M059J (cell line): ENCODE results near the gene PPHLN1. TPM values are rescaled to one million over a fixed set of nuclear protein-coding genes. Genes with fewer than 3 reads are reported as not detected.

Source experiments
- DNase-seq: peaks from one replicate; pipeline ENCODE4 v3.0.0-alpha.2; 2012; ENCODE audit warnings: low read depth
- total RNA-seq: library from RNA; depleted of rRNA; stranded (reverse); fragments of >200 nt; shearing (Covaris generic); gene quantifications from 2 replicates; pipeline ENCODE4 v1.2.3, GENCODE V29; 2014; rRNA removed

The PPHLN1 gene
- total RNA-seq, 1 experiment from 2014 or later: 93.1 TPM

- DNase-seq: no peak
Measured at GRCh38 chr12:42482041-42482747, 156.2 kb downstream of the PPHLN1 start.

DNA sequence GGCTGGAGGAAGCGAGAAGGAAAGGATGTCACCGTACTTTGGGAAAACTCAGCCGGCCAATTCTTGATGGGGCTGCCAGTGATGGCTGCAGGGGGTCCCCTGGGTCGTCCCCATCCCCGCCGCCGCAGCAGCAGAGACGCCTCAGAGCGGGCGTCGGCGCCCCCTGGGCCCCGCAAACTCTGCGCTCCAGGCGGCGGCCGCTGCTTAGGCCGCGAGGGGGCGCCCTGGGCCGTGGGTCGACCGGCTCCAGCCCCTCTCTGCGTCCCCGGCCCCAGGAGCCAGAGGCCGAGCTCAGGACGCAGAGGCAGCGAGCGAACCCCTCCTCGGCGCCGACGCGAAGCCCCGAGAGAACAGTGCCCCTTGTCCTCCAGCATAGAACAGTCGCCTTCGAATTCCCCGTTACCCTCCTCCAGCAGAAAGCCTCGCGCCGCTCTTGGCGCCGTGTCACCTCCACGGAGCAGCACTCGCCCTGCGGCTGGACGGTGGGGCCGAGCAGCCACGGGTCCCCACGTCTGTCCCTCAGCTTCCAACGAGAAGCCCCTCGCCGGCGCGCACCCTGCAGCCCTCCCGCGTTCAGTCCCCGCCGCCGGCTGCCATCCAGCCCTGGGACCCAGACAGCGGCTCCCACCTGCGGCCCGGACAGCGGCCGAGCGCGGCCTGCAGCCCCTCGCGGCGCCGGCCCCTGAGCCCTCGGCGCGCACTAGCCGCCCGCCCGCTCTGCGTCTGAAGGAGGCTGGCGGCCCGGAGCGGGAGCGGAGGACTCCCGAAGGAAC, 157.0 kb downstream of the PPHLN1 start:
- DNase-seq: peak; percentile 64

DNA sequence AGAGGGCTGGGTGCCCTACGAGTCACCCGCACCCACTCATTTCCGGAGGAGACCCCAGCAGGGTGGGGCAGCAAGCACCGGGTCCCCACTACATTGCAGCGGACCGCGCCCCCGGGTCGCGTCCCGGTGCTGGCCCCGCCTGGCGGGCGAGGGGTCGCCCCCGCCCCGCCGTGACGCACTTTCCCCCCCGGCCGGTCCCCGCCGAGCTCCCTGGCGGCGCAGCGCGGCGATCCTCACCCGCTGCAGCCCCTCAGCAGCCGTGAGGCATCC, 157.5 kb downstream of the PPHLN1 start:
- DNase-seq: no peak

DNA sequence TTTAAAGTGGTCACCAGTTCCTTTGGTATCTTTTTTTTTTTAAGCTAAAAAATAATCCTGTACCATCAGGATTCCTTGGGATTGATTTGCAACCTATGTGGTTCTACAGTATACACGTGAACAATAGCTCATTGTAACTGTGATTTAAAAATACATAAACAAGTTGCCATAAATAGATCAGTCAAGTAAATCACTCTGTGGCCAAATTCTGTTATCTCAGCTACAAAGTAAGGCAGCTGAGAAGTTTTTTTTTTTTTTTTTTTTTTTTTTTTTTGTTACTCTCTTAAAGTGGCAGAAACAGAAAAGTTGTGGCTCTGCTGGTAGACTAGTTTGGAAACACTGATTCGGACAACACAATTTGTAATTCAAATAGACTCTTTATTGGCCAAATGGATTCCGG, 159.0 kb downstream of the PPHLN1 start:
- peak; percentile 37 for DNase-seq

GRCh38 chr12:42485823-42486222, 159.9 kb downstream of the PPHLN1 start:
- DNase-seq: no peak

- no peak for DNase-seq
Measured at GRCh38 chr12:42486407-42486806, 160.4 kb downstream of the PPHLN1 start.

- DNase-seq: no peak
Measured at GRCh38 chr12:42490261-42490842, 164.4 kb downstream of the PPHLN1 start.

Other genes starting within 250 kb of the PPHLN1 start
- 9.7 and 16.1 TPM in 2 replicates for gene GXYLT1, start 181.3 kb upstream of the PPHLN1 start, total RNA-seq
- 17.9 and 21.6 TPM in 2 replicates for gene YAF2, start 87.9 kb upstream of the PPHLN1 start, total RNA-seq
- gene ZCRB1, start 73 bp upstream of the PPHLN1 start, total RNA-seq: 36.1 and 54.5 TPM in 2 replicates